PFSK-1 (cell line): Measurements from ENCODE around the gene HES3.

Experiments used
- POLR2AphosphoS5 ChIP-seq: IDR thresholded peaks from 2 replicates; pipeline ENCODE4 v1.6.1; 2012; ENCODE audit warnings: low read depth, mild to moderate bottlenecking, control low read depth, low read length, moderate library complexity
- SIN3A ChIP-seq: IDR thresholded peaks from 2 replicates; pipeline ENCODE4 v1.6.1; 2012; ENCODE audit warnings: mild to moderate bottlenecking, low read length, moderate library complexity, borderline replicate concordance; ENCODE audit not compliant: insufficient read depth

DNA sequence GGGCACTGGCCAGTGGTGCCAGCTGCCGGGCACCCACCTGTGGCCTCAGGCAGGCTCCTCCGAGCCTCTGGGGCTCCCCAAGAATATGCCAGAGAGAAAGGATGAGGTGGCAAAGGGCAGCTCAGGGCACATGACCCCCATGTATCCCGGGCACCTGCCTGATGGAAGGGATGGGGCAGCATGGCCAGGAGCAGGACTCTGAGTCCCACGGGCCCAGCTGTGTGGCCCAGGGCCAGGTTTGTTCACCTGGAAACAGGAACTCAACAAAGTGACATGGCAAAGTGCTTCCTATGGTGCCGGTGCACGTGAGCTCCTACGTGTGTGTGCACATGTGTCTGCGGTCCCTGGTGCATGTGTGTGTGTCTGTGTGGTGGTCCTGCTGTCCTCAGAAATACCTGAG, 26.4 kb downstream of the HES3 start:
- no peak for TF ChIP-seq SIN3A
- TF ChIP-seq POLR2AphosphoS5, result no peak
